ENCODE results near the gene PIGW. TPM values are rescaled to one million over a fixed set of nuclear protein-coding genes. Genes with fewer than 3 reads are reported as not detected.

Gene PIGW
- polyA plus RNA-seq, 1 donor from 2014 or later, result 5.4 TPM

- Histone ChIP-seq H3F3A (ENCODE audit: insufficient read depth, low read length, poor library complexity, severe bottlenecking) (no peaks in the 10 kb centered on the region), H3K4me2 (ENCODE audit: low read length) (no peak overlapping the region), H2AFZ (ENCODE audit: low read depth, low read length) (no peak overlapping the region), H3K27me3 (ENCODE audit: insufficient read depth, low read depth, low read length) (no peaks in the 10 kb centered on the region), H3K9ac (ENCODE audit: low read length) (no peak overlapping the region), H3K79me2 (replicated peaks; ENCODE audit: insufficient read depth, low read length) (no peaks in the 10 kb centered on the region), H3K9me2 (ENCODE audit: insufficient read depth, low read length) (no peaks in the 10 kb centered on the region), H3K36me3 (ENCODE audit: insufficient read depth, low read length) (peaks cover 9% of the 10 kb centered on the region), H4K20me1 (ENCODE audit: insufficient read depth) (no peaks in the 10 kb centered on the region), H3K4me3 (ENCODE audit: low read length) (no peak overlapping the region), H3K27ac (ENCODE audit: low read length) (no peak overlapping the region), H3K9me3 (ENCODE audit: low read length) (no peaks in the 10 kb centered on the region)
- TF ChIP-seq CTCF (IDR thresholded peaks at IDR 0.05; ENCODE audit: poor library complexity, severe bottlenecking) (no peak), POLR2AphosphoS5 (IDR thresholded peaks at IDR 0.05) (no peak), SMC3 (conservative IDR thresholded peaks at IDR 0.05; ENCODE audit: poor library complexity) (no peak), MXI1 (conservative IDR thresholded peaks at IDR 0.05; ENCODE audit: poor library complexity, severe bottlenecking) (no peak), EP300 (conservative IDR thresholded peaks at IDR 0.05; ENCODE audit: poor library complexity, severe bottlenecking) (no peak), RAD21 (conservative IDR thresholded peaks at IDR 0.05) (no peak), EZH2 (IDR thresholded peaks at IDR 0.05; ENCODE audit: borderline replicate concordance, insufficient read depth, low read length, poor library complexity, severe bottlenecking) (no peak), TAF1 (IDR thresholded peaks at IDR 0.05; ENCODE audit: low read depth) (no peak), REST (IDR thresholded peaks at IDR 0.05; ENCODE audit: borderline replicate concordance) (no peak)
Observed at GRCh38 chr17:36524428-36524876, 10.3 kb upstream of the PIGW start.

GRCh38 chr17:36525113-36525512 is 9.7 kb upstream of the PIGW start:
- Histone ChIP-seq H3K27me3 (ENCODE audit: insufficient read depth, low read depth, low read length) (no peaks in the 10 kb centered on the region), H3K9me3 (ENCODE audit: low read length) (no peaks in the 10 kb centered on the region), H2AFZ (ENCODE audit: low read depth, low read length) (no peak overlapping the region), H3K4me2 (ENCODE audit: low read length) (no peak overlapping the region), H3K36me3 (ENCODE audit: insufficient read depth, low read length) (peaks cover 9% of the 10 kb centered on the region), H3K79me2 (replicated peaks; ENCODE audit: insufficient read depth, low read length) (no peaks in the 10 kb centered on the region), H3F3A (ENCODE audit: insufficient read depth, low read length, poor library complexity, severe bottlenecking) (no peaks in the 10 kb centered on the region), H3K9ac (ENCODE audit: low read length) (no peak overlapping the region), H3K27ac (ENCODE audit: low read length) (no peak overlapping the region), H4K20me1 (ENCODE audit: insufficient read depth) (no peaks in the 10 kb centered on the region), H3K9me2 (ENCODE audit: insufficient read depth, low read length) (no peaks in the 10 kb centered on the region), H3K4me3 (ENCODE audit: low read length) (no peak overlapping the region)
- TF ChIP-seq SMC3 (conservative IDR thresholded peaks at IDR 0.05; ENCODE audit: poor library complexity) (no peak), TAF1 (IDR thresholded peaks at IDR 0.05; ENCODE audit: low read depth) (no peak), POLR2AphosphoS5 (IDR thresholded peaks at IDR 0.05) (no peak), MXI1 (conservative IDR thresholded peaks at IDR 0.05; ENCODE audit: poor library complexity, severe bottlenecking) (no peak), CTCF (IDR thresholded peaks at IDR 0.05; ENCODE audit: poor library complexity, severe bottlenecking) (no peak), REST (IDR thresholded peaks at IDR 0.05; ENCODE audit: borderline replicate concordance) (no peak), EZH2 (IDR thresholded peaks at IDR 0.05; ENCODE audit: borderline replicate concordance, insufficient read depth, low read length, poor library complexity, severe bottlenecking) (no peak), RAD21 (conservative IDR thresholded peaks at IDR 0.05) (no peak), EP300 (conservative IDR thresholded peaks at IDR 0.05; ENCODE audit: poor library complexity, severe bottlenecking) (no peak)
